Measurements from ENCODE around the gene PCBD2. TPM values are rescaled to one million over a fixed set of nuclear protein-coding genes. Genes with fewer than 3 reads are reported as not detected.

Gene PCBD2
- total and polyA plus RNA-seq, 2 of the 8 experiments (the other 6 are each of a cell fraction or from before 2014, with no cell fraction given), result 4.8 to 10.3 TPM

- Histone ChIP-seq H3K4me1 (replicated peaks in 1 of 4; ENCODE audit: control insufficient read depth in 3 of 4, insufficient read depth in 4 of 4, low read length in 3 of 4) (no peaks in the 10 kb centered on the region), H4K20me1 (replicated peaks in 1 of 2; ENCODE audit: control insufficient read depth in 1 of 2, insufficient read depth in 2 of 2, low read length in 2 of 2) (no peaks in the 10 kb centered on the region), H3K79me2 (ENCODE audit: control insufficient read depth in 1 of 2, insufficient read depth in 2 of 2, low read length in 2 of 2) (no peaks in the 10 kb centered on the region), H4K8ac (ENCODE audit: extremely low read depth, insufficient read depth, low read length) (no peak overlapping the region), H2BK120ac (replicated peaks; ENCODE audit: low read depth, low read length) (no peak overlapping the region), H3K14ac (ENCODE audit: insufficient read length) (no peak overlapping the region), H2AK5ac (ENCODE audit: low read depth, low read length) (no peak overlapping the region), H3K27me3 (replicated peaks in 1 of 4; ENCODE audit: control insufficient read depth in 3 of 4, extremely low read depth in 1 of 4, insufficient read depth in 3 of 4, low read length in 3 of 4) (no peaks in the 10 kb centered on the region), H4K5ac (ENCODE audit: insufficient read length, low read depth, low read length) (no peak overlapping the region), H3K56ac (replicated peaks; ENCODE audit: insufficient read length, low read depth, low read length) (no peak overlapping the region), H2BK20ac (ENCODE audit: low read length) (no peak overlapping the region), H2BK12ac (ENCODE audit: low read depth, low read length) (no peak overlapping the region), H3K18ac (ENCODE audit: extremely low read depth, low read length) (no peak overlapping the region), H3K36me3 (ENCODE audit: control insufficient read depth in 2 of 4, insufficient read depth in 4 of 4, low read length in 3 of 4) (no peaks in the 10 kb centered on the region), H2BK5ac (ENCODE audit: low read depth, low read length) (no peak overlapping the region), H3K4ac (replicated peaks; ENCODE audit: insufficient read length, low read depth, low read length) (no peak overlapping the region), H2BK15ac (ENCODE audit: low read length) (no peak overlapping the region), H3K9ac (replicated peaks in 1 of 4; ENCODE audit: extremely low read depth in 1 of 4, low read depth in 3 of 4, low read length in 3 of 4) (no peak overlapping the region), H3K27ac (ENCODE audit: low read depth, low read length) (no peak overlapping the region), H3K9me3 (ENCODE audit: insufficient read depth in 2 of 2, low read depth in 1 of 2, low read length in 1 of 2) (no peaks in the 10 kb centered on the region), H3K4me2 (ENCODE audit: insufficient read depth in 1 of 2, low read depth in 2 of 2, low read length in 2 of 2) (no peak overlapping the region), H3K4me3 (ENCODE audit: extremely low read depth in 1 of 4, insufficient read depth in 2 of 4, low read depth in 3 of 4, low read length in 4 of 4) (no peak overlapping the region), H2AFZ (ENCODE audit: low read length) (no peak overlapping the region), H3K79me1 (ENCODE audit: low read depth, low read length) (no peaks in the 10 kb centered on the region), H3K23me2 (ENCODE audit: low read depth, low read length) (no peaks in the 10 kb centered on the region), H4K91ac (replicated peaks; ENCODE audit: insufficient read length, low read length) (no peak overlapping the region), H3K23ac (ENCODE audit: insufficient read length) (no peak overlapping the region)
- ChIA-PET POLR2A (ENCODE audit: partially characterized antibody) (no interaction called here), CTCF (ENCODE audit: partially characterized antibody) (no interaction called here)
- no peak for DNase-seq (ENCODE audit: low read depth in 1 of 2, low spot score in 2 of 2)
- no peak for FAIRE-seq
- 98% methylated on average over 3 of the region's 3 CpGs; no CpG with 5 or more reads in 1 of the 2 experiments for WGBS, 2 experiments (ENCODE audit: extremely low coverage in 1 of 2, insufficient coverage in 1 of 2, insufficient read length in 1 of 2, insufficient replicate concordance in 2 of 2, low coverage in 1 of 2, low lambda C conversion rate in 2 of 2, missing lambda C conversion rate in 1 of 2)
- TF ChIP-seq TEAD4 (IDR thresholded peaks at IDR 0.05; ENCODE audit: low read depth, low read length), result no peak
Observed at GRCh38 chr5:134968055-134968454, 63.1 kb downstream of the PCBD2 start.
